Endothelial cell (in vitro differentiated cells): ENCODE data around the gene SLC6A19. TPM values are rescaled to one million over a fixed set of nuclear protein-coding genes. Genes with fewer than 3 reads are reported as not detected.

ENCODE experiments used
- DNase-seq: peaks from one replicate; pipeline ENCODE4 v3.0.0; 2021; ENCODE audit warnings: low spot score
- H3K27ac Mint-ChIP-seq: one replicate; pipeline ENCODE4 v1.8.0; 2021; ENCODE audit warnings: mixed read lengths, inconsistent platforms; ENCODE audit not compliant: unreplicated experiment
- H3K27me3 Mint-ChIP-seq: one replicate; pipeline ENCODE4 v1.8.0; 2021; ENCODE audit warnings: mild to moderate bottlenecking, moderate library complexity, mixed read lengths, inconsistent platforms; ENCODE audit not compliant: unreplicated experiment
- H3K36me3 Mint-ChIP-seq: one replicate; pipeline ENCODE4 v1.8.0; 2021; ENCODE audit warnings: mild to moderate bottlenecking, low read depth, mixed read lengths, inconsistent platforms; ENCODE audit not compliant: unreplicated experiment
- H3K4me1 Mint-ChIP-seq: one replicate; pipeline ENCODE4 v1.8.0; 2021; ENCODE audit warnings: mild to moderate bottlenecking, mixed read lengths, inconsistent platforms; ENCODE audit not compliant: unreplicated experiment
- H3K4me3 Mint-ChIP-seq: one replicate; pipeline ENCODE4 v1.8.0; 2021; ENCODE audit warnings: mild to moderate bottlenecking, mixed read lengths, inconsistent platforms; ENCODE audit not compliant: unreplicated experiment
- H3K9me3 Mint-ChIP-seq: one replicate; pipeline ENCODE4 v1.8.0; 2021; ENCODE audit warnings: mixed read lengths, inconsistent platforms; ENCODE audit not compliant: unreplicated experiment
- total RNA-seq: library from RNA; stranded (reverse); fragmentation: NEBNext Ultra II Directional; extraction: Animal tissue kit (Norgen Biotek cat#: 25700); gene quantifications from one replicate; pipeline ENCODE4 v1.2.1, GENCODE V29; 2021; ENCODE audit not compliant: unreplicated experiment
- TF ChIP-seq, protein P1 (sequence below): fragments of 200-600 bp; sonication (generic); IDR thresholded peaks from one replicate; pipeline ENCODE4 v1.5.0; 2021; ENCODE audit warnings: antibody characterized with exemption; ENCODE audit not compliant: unreplicated experiment

The SLC6A19 gene
- total RNA-seq, 1 donor from 2014 or later, result not detected

GRCh38 chr5:1169211-1170115 is 31.9 kb upstream of the SLC6A19 start:
- TF ChIP-seq, protein P1, sequence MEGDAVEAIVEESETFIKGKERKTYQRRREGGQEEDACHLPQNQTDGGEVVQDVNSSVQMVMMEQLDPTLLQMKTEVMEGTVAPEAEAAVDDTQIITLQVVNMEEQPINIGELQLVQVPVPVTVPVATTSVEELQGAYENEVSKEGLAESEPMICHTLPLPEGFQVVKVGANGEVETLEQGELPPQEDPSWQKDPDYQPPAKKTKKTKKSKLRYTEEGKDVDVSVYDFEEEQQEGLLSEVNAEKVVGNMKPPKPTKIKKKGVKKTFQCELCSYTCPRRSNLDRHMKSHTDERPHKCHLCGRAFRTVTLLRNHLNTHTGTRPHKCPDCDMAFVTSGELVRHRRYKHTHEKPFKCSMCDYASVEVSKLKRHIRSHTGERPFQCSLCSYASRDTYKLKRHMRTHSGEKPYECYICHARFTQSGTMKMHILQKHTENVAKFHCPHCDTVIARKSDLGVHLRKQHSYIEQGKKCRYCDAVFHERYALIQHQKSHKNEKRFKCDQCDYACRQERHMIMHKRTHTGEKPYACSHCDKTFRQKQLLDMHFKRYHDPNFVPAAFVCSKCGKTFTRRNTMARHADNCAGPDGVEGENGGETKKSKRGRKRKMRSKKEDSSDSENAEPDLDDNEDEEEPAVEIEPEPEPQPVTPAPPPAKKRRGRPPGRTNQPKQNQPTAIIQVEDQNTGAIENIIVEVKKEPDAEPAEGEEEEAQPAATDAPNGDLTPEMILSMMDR, result no peak
- H3K27me3 Mint-ChIP-seq, result peaks cover 10% of the 10 kb centered on the region
- H3K9me3 Mint-ChIP-seq, result no peaks in the 10 kb centered on the region
- no peak for DNase-seq
- H3K4me1 Mint-ChIP-seq, result peaks cover 8% of the 10 kb centered on the region
- no peak overlapping the region for H3K4me3 Mint-ChIP-seq
- H3K27ac Mint-ChIP-seq, result no peak overlapping the region
- no peaks in the 10 kb centered on the region for H3K36me3 Mint-ChIP-seq

DNA sequence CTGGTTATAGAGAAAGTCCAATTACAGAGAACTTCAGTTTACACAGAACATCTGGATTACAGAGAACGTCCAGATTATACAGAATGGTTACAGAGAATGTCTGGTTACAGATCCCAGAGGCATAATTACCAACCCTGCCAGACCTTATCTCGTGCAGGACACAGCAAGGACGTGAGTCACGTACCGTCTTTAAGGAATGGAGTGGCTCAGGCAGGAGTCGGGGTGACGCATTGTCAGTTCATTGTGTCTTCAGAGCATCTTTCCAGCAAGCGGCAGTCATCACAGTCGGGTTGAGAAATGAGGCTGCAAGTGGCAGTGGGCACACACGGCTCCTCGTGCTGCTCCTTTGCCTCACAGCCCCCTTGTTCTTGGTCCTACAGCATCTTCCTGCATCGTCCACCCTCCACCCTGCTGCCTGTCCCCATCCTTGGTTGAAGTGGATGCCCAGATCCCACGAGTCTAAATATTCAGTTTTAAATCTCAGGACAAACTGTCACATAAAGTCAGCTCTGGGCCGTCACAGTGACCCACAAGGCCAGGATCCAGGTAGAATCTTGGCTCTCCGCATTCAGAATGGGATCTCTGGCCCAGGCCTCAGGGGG is 30.0 kb upstream of the SLC6A19 start:
- Mint-ChIP-seq H3K27me3 (peaks cover 13% of the 10 kb centered on the region), H3K4me3 (no peak overlapping the region), H3K27ac (no peak overlapping the region), H3K4me1 (peaks cover 8% of the 10 kb centered on the region), H3K36me3 (no peaks in the 10 kb centered on the region), H3K9me3 (no peaks in the 10 kb centered on the region)
- DNase-seq, result no peak
- TF ChIP-seq, protein P1, result no peak

DNA sequence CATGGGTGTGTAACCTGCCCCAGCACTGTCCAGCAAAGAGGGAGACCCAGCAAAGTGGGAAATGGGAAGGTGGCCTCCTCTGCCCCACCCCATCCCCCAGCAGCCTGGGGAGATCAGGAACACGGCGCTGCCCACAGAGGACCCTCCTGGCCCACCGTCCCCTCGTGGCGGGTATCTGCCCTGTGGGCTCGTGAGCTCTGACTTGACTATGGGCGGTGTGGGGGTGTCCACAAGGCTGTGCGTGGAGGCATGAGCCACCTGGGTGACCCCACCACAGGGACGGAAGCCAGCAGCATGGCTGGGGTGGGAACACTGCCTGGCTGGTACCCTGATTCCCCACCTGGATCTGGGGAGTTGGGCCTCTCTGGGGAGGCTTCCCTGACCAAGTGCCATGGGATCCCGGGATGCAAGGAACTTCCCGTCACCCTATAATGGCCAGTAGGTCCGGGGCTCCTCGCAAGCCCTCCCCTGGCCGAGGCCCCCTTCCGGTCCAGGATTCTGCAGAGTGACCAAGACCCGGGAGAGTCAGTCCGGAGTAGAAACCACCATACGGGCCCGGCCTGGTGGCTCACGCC is 29.3 kb upstream of the SLC6A19 start:
- no peaks in the 10 kb centered on the region for H3K9me3 Mint-ChIP-seq
- peaks cover 13% of the 10 kb centered on the region for H3K27me3 Mint-ChIP-seq
- TF ChIP-seq, protein P1, result no peak
- H3K4me1 Mint-ChIP-seq, result peaks cover 8% of the 10 kb centered on the region
- H3K4me3 Mint-ChIP-seq, result no peak overlapping the region
- DNase-seq, result no peak
- H3K36me3 Mint-ChIP-seq, result no peaks in the 10 kb centered on the region
- no peak overlapping the region for H3K27ac Mint-ChIP-seq

DNA sequence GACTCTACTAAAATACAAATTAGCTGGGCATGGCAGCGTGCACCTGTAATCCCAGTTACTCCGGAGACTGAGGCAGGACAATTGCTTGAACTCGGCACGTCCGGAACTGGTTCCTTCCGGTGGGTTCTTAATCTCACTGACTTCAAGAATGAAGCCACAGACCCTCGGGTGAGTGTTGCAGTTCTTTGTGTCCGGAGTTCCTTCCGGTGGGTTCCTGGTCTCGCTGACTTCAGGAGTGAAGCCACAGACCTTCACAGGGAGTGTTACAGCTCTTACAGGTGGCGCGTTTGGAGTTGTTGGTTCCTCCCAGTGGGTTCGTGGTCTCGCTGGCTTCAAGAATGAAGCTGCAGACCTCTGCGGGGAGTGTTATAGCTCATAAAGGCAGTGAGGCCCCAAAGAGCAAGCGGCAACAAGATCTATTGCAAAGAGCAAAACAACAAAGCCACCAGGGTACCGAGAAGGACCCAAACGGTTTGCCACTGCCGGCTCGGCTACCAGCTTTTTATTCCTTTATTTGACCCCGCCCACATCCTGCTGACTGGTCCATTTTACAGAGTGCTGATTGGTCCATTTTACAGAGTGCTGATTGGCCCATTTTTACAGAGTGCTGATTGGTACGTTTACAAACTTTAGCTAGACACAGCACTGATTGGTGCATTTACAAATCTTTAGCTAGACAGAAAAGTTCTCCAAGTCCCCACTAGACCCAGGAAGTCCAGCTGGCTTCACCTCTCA is 28.6 kb upstream of the SLC6A19 start:
- no peak overlapping the region for H3K4me3 Mint-ChIP-seq
- TF ChIP-seq, protein P1, result no peak
- DNase-seq, result no peak
- peaks cover 8% of the 10 kb centered on the region for H3K4me1 Mint-ChIP-seq
- no peaks in the 10 kb centered on the region for H3K36me3 Mint-ChIP-seq
- H3K27ac Mint-ChIP-seq, result peak overlapping the region; percentile 13
- H3K27me3 Mint-ChIP-seq, result peaks cover 13% of the 10 kb centered on the region
- H3K9me3 Mint-ChIP-seq, result no peaks in the 10 kb centered on the region
